ENCODE data around the gene TMEM151B.
"Not testable (repeated sequence)": the region's sequence is repeated elsewhere in the genome, so short reads cannot be mapped to it uniquely, and the experiment has no call there.

TMEM151B gene

GRCh38 chr6:44315951-44316350 is 45.7 kb downstream of the TMEM151B start:
- no peak for DNase-seq (ENCODE audit: low read depth)
- H3K4me3 ChIP-seq (ENCODE audit: low read depth, low read length): no peak overlapping the region
- no peak for TF ChIP-seq CTCF (IDR thresholded peaks at IDR 0.05; ENCODE audit: low read depth, low read length, missing control alignments)
- in situ Hi-C loops (cut with HindIII; ENCODE audit: low sequenced_read_pairs): no loop called here

- no peak for TF ChIP-seq CTCF (IDR thresholded peaks at IDR 0.05; ENCODE audit: low read depth, low read length, missing control alignments)
- DNase-seq (ENCODE audit: low read depth): no peak
- H3K4me3 ChIP-seq (ENCODE audit: low read depth, low read length): no peak overlapping the region
- in situ Hi-C loops (cut with HindIII; ENCODE audit: low sequenced_read_pairs): no loop called here
Measured at GRCh38 chr6:44316481-44316880, 46.2 kb downstream of the TMEM151B start.

GRCh38 chr6:44317136-44317631 is 46.9 kb downstream of the TMEM151B start:
- DNase-seq (ENCODE audit: low read depth); H3K4me3 ChIP-seq (ENCODE audit: low read depth, low read length); in situ Hi-C loops (cut with HindIII; ENCODE audit: low sequenced_read_pairs): not testable (repeated sequence)

- no peak overlapping the region for H3K4me3 ChIP-seq (ENCODE audit: low read depth, low read length)
- no peak for DNase-seq (ENCODE audit: low read depth)
- TF ChIP-seq CTCF (IDR thresholded peaks at IDR 0.05; ENCODE audit: low read depth, low read length, missing control alignments): no peak
- in situ Hi-C loops (cut with HindIII; ENCODE audit: low sequenced_read_pairs): no loop called here
Measured at GRCh38 chr6:44321210-44321609, 51.0 kb downstream of the TMEM151B start.

- TF ChIP-seq CTCF (IDR thresholded peaks at IDR 0.05; ENCODE audit: low read depth, low read length, missing control alignments): no peak
- in situ Hi-C loops (cut with HindIII; ENCODE audit: low sequenced_read_pairs): no loop called here
- DNase-seq (ENCODE audit: low read depth): no peak
- H3K4me3 ChIP-seq (ENCODE audit: low read depth, low read length): no peak overlapping the region
Measured at GRCh38 chr6:44327096-44327495, 56.8 kb downstream of the TMEM151B start.

GRCh38 chr6:44327760-44328159 is 57.5 kb downstream of the TMEM151B start:
- no peak for TF ChIP-seq CTCF (IDR thresholded peaks at IDR 0.05; ENCODE audit: low read depth, low read length, missing control alignments)
- H3K4me3 ChIP-seq (ENCODE audit: low read depth, low read length): no peak overlapping the region
- DNase-seq (ENCODE audit: low read depth): no peak
- in situ Hi-C loops (cut with HindIII; ENCODE audit: low sequenced_read_pairs): no loop called here

- H3K4me3 ChIP-seq (ENCODE audit: low read depth, low read length); in situ Hi-C loops (cut with HindIII; ENCODE audit: low sequenced_read_pairs); DNase-seq (ENCODE audit: low read depth): not testable (repeated sequence)
Measured at GRCh38 chr6:44328203-44328602, 58.0 kb downstream of the TMEM151B start.

GRCh38 chr6:44329858-44330257 is 59.6 kb downstream of the TMEM151B start:
- no peak overlapping the region for H3K4me3 ChIP-seq (ENCODE audit: low read depth, low read length)
- TF ChIP-seq CTCF (IDR thresholded peaks at IDR 0.05; ENCODE audit: low read depth, low read length, missing control alignments): no peak
- in situ Hi-C loops (cut with HindIII; ENCODE audit: low sequenced_read_pairs): no loop called here
- no peak for DNase-seq (ENCODE audit: low read depth)
